A549 (cell line): ENCODE results near the gene IL2RG. TPM values are rescaled to one million over a fixed set of nuclear protein-coding genes. Genes with fewer than 3 reads are reported as not detected.

Experiments used
- ATAC-seq, 2 experiments: fragments of 200-7000 bp in 1 of 2; fragments of >200 bp in 1 of 2; cut with Nextera tagmentation in 1 of 2; cut with Tn5 transposase in 1 of 2; 3 replicates each; pipeline versions ENCODE4 v1.8.0 to v1.9.1; 2018 to 2020; ENCODE audit warnings: mild to moderate bottlenecking in 1 of 2, moderate library complexity in 1 of 2
- CTCF ChIA-PET: fragments of 300-600 bp; sonication (Branson Sonifier 250); formaldehyde crosslinking; extraction: SDS; loops from one replicate; lab custom pipeline; 2021; ENCODE audit warnings: antibody characterized with exemption, inconsistent platforms; lab: Yijun Ruan, JAX
- POLR2A ChIA-PET: fragments of 350-600 bp; formaldehyde crosslinking; extraction: SDS; loops from one replicate; lab custom pipeline; 2021; ENCODE audit warnings: antibody characterized with exemption, inconsistent platforms; lab: Yijun Ruan, JAX
- DNase-seq, 2 experiments: peaks; one replicate each; pipeline versions ENCODE4 v3.0.0 to v3.0.0-alpha.2; 2011 to 2016; ENCODE audit warnings: low read depth in 1 of 2, low spot score in 1 of 2
- FAIRE-seq: peaks from 2 replicates; lab custom pipeline; 2011; peaks lifted over from hg19 to GRCh38; lab: Jason Lieb, UNC
- H3K27ac ChIP-seq, 2 experiments: fragments of >200 bp; sonication (Bioruptor Twin); formaldehyde crosslinking; 3 replicates each; pipeline ENCODE4 v1.5.1; 2016 to 2017
- H3K4me1 ChIP-seq: fragments of >200 bp; sonication (Bioruptor Twin); formaldehyde crosslinking; 3 replicates; pipeline ENCODE4 v1.6.1; 2016
- H3K4me2 ChIP-seq: fragments of >200 bp; sonication (Bioruptor Twin); formaldehyde crosslinking; 3 replicates; pipeline ENCODE4 v1.6.1; 2016
- H3K4me3 ChIP-seq: fragments of >200 bp; sonication (Bioruptor Twin); formaldehyde crosslinking; 3 replicates; pipeline ENCODE4 v1.5.1; 2016
- H3K9me3 ChIP-seq: fragments of >200 bp; sonication (Bioruptor Twin); formaldehyde crosslinking; 3 replicates; pipeline ENCODE4 v1.6.1; 2016
- ATOH8 ChIP-seq: fragments of 250-450 bp; sonication (Bioruptor Pico); IDR thresholded peaks from 2 replicates; pipeline ENCODE4 v1.5.0; 2020; ENCODE audit warnings: low read depth, mild to moderate bottlenecking, moderate library complexity
- BHLHE40 ChIP-seq: IDR thresholded peaks from 2 replicates; pipeline ENCODE4 v1.6.1; 2012; ENCODE audit warnings: low read depth, low read length, inconsistent platforms
- EHF ChIP-seq: fragments of 250-450 bp; sonication (Bioruptor Pico); IDR thresholded peaks from 2 replicates; pipeline ENCODE4 v1.5.0; 2020; ENCODE audit warnings: mild to moderate bottlenecking
- FOSB ChIP-seq: fragments of 250-450 bp; sonication (Bioruptor Pico); IDR thresholded peaks from 2 replicates; pipeline ENCODE4 v1.5.0; 2020; ENCODE audit warnings: mild to moderate bottlenecking, moderate library complexity
- FOSL2 ChIP-seq, 2 experiments: fragments of 450-650 bp in 1 of 2; fragments of >200 bp in 1 of 2; sonication (Bioruptor Twin) in 1 of 2; formaldehyde crosslinking; IDR thresholded peaks; 2 replicates each; pipeline versions ENCODE4 v1.5.0 to v1.6.1; 2016 to 2020; ENCODE audit warnings: mild to moderate bottlenecking in 1 of 2, moderate library complexity in 1 of 2
- HDAC2 ChIP-seq: fragments of 200-600 bp; sonication (generic); IDR thresholded peaks from 2 replicates; pipeline ENCODE4 v1.6.1; 2016
- HOXB5 ChIP-seq: fragments of 250-450 bp; sonication (Bioruptor Pico); IDR thresholded peaks from 2 replicates; pipeline ENCODE4 v1.5.0; 2020; ENCODE audit warnings: mild to moderate bottlenecking, moderate library complexity
- JUN ChIP-seq, 2 experiments: fragments of >200 bp; sonication (Bioruptor Twin); formaldehyde crosslinking; IDR thresholded peaks; 2 replicates in 1 of 2; 3 replicates in 1 of 2; pipeline ENCODE4 v1.6.1; 2016 to 2017
- KDM5A ChIP-seq: fragments of 200-600 bp; sonication (generic); IDR thresholded peaks from 2 replicates; pipeline ENCODE4 v1.6.1; 2016; ENCODE audit warnings: antibody characterized with exemption, mild to moderate bottlenecking
- PHF8 ChIP-seq: fragments of 200-600 bp; sonication (generic); IDR thresholded peaks from 2 replicates; pipeline ENCODE4 v1.6.1; 2016; ENCODE audit warnings: low read depth, mild to moderate bottlenecking, antibody characterized with exemption, moderate library complexity, borderline replicate concordance
- POLR2A ChIP-seq: IDR thresholded peaks from 2 replicates; pipeline ENCODE4 v1.6.1; 2012; ENCODE audit warnings: mild to moderate bottlenecking, low read length
- RAD21 ChIP-seq, 2 experiments: fragments of >200 bp in 1 of 2; sonication (Bioruptor Twin) in 1 of 2; formaldehyde crosslinking in 1 of 2; IDR thresholded peaks in 1 of 2; conservative IDR thresholded peaks in 1 of 2; 2 replicates in 1 of 2; 3 replicates in 1 of 2; pipeline ENCODE4 v1.6.1; 2012 to 2018; ENCODE audit warnings: inconsistent platforms in 1 of 2
- RFX5 ChIP-seq: fragments of 450-650 bp; IDR thresholded peaks from 2 replicates; pipeline ENCODE4 v1.7.1; 2014; ENCODE audit warnings: antibody characterized with exemption, mild to moderate bottlenecking, moderate library complexity
- SMC3 ChIP-seq: fragments of >200 bp; sonication (Bioruptor Twin); formaldehyde crosslinking; IDR thresholded peaks from 3 replicates; pipeline ENCODE4 v1.6.1; 2018; ENCODE audit warnings: inconsistent platforms
- TFCP2L1 ChIP-seq: fragments of 250-450 bp; sonication (Bioruptor Pico); IDR thresholded peaks from 2 replicates; pipeline ENCODE4 v1.5.0; 2021; ENCODE audit warnings: mild to moderate bottlenecking
- ZC3H11A ChIP-seq: fragments of 450-650 bp; IDR thresholded peaks from 2 replicates; pipeline ENCODE4 v1.6.1; 2014; ENCODE audit warnings: antibody characterized with exemption, mild to moderate bottlenecking
- ZFP36 ChIP-seq: fragments of 450-650 bp; IDR thresholded peaks from 2 replicates; pipeline ENCODE4 v1.6.1; 2014; ENCODE audit warnings: borderline replicate concordance; ENCODE audit not compliant: partially characterized antibody
- ZSCAN20 ChIP-seq: fragments of 250-450 bp; sonication (Bioruptor Pico); IDR thresholded peaks from 2 replicates; pipeline ENCODE4 v1.8.0; 2022; ENCODE audit warnings: mild to moderate bottlenecking, moderate library complexity
- WGBS: methylation state at CpG from one replicate; pipeline ENCODE4 v1.1.6; 2017; ENCODE audit errors: missing lambda C conversion rate; 5-methylcytosine and 5-hydroxymethylcytosine counted together
- polyA plus RNA-seq, 4 experiments: library from polyadenylated mRNA; depleted of rRNA in 3 of 4; stranded (reverse); fragments of >200 nt; fragmentation: RNase III in 1 of 4; extraction: RNeasy Plus Mini Kit Qiagen cat#74134 plus additional on column Dnase treatment in 1 of 4; gene quantifications; 2 replicates in 3 of 4; 3 replicates in 1 of 4; pipeline ENCODE4 v1.2.3, GENCODE V29; 2011 to 2017
- TF ChIP-seq, protein P1 (sequence below): fragments of 200-600 bp; sonication (generic); IDR thresholded peaks from 2 replicates; pipeline ENCODE4 v1.6.1; 2016; ENCODE audit warnings: antibody characterized with exemption, mild to moderate bottlenecking, moderate library complexity
- TF ChIP-seq, protein P2 (sequence below): IDR thresholded peaks from 2 replicates; pipeline ENCODE4 v1.6.1; 2012; ENCODE audit warnings: low read depth, borderline replicate concordance
- TF ChIP-seq, protein P3 (sequence below): fragments of >200 bp; sonication (Bioruptor Twin); formaldehyde crosslinking; IDR thresholded peaks from 2 replicates; pipeline ENCODE4 v1.6.1; 2016

The IL2RG gene
- polyA plus RNA-seq, 2 of the 4 experiments (the other 2 are of a cell fraction), result 0.22 to 0.23 TPM

DNA sequence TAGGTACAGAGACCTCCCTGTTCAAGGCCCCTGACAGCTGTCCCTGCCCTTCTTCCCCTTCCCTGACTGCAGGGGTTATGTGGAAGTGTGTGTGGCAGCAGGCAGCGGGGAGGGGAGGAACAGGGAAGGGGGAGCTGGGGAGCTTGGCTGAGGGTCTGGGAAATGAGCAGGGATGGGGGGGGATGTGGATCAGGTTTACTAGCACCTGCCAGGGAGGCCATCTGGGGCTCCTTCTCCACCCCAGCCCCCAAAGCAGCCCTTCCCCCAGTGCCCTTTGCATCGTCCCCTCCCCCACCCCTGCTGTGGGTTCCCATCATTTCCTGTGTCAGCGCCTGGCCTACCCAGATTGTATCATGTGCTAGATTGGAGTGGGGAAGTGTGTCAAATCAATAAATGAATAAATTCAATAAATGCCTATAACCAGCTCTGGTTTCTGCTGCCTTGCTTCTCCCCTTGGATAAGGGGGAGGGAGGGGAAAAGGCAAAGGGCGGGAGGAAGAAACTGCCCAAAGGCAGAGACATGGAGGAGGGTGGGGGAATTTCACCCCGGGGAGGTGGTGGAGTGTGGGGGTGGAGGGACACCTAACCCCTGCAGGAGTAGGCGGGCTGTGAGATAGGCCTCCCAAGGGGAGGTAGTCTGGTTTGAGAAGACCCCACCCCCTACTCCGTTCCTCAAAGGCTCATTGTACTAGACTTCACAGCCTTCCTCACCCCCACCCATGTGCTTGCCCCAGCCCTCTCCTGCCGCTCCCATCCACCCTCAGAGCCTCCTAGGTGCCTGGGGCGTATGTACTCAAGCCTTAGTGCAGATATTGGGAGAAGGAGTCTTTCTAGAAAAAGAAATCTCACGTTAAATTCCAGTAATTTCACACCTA is 8.0 kb downstream of the IL2RG start:
- no peak for ATAC-seq
- no peak overlapping the region for H3K4me2 ChIP-seq
- FAIRE-seq, result no peak
- TF ChIP-seq JUN (IDR thresholded peaks at IDR 0.05) (no peak), ATOH8 (CRISPR knock-in tag) (no peak), RAD21 (conservative IDR thresholded peaks at IDR 0.05 in 1 of 2, IDR thresholded peaks at IDR 0.05 in 1 of 2) (no peak), FOSL2 (IDR thresholded peaks at IDR 0.05) (no peak), FOSL2 (CRISPR knock-in tag; IDR thresholded peaks at IDR 0.05) (no peak), SMC3 (no peak), EHF (CRISPR knock-in tag) (no peak), POLR2A (no peak), BHLHE40 (no peak), PHF8 (no peak), ZFP36 (no peak), HDAC2 (no peak), KDM5A (no peak), TFCP2L1 (CRISPR knock-in tag) (no peak), ZC3H11A (no peak), ZSCAN20 (CRISPR knock-in tag) (no peak)
- TF ChIP-seq, protein P1, sequence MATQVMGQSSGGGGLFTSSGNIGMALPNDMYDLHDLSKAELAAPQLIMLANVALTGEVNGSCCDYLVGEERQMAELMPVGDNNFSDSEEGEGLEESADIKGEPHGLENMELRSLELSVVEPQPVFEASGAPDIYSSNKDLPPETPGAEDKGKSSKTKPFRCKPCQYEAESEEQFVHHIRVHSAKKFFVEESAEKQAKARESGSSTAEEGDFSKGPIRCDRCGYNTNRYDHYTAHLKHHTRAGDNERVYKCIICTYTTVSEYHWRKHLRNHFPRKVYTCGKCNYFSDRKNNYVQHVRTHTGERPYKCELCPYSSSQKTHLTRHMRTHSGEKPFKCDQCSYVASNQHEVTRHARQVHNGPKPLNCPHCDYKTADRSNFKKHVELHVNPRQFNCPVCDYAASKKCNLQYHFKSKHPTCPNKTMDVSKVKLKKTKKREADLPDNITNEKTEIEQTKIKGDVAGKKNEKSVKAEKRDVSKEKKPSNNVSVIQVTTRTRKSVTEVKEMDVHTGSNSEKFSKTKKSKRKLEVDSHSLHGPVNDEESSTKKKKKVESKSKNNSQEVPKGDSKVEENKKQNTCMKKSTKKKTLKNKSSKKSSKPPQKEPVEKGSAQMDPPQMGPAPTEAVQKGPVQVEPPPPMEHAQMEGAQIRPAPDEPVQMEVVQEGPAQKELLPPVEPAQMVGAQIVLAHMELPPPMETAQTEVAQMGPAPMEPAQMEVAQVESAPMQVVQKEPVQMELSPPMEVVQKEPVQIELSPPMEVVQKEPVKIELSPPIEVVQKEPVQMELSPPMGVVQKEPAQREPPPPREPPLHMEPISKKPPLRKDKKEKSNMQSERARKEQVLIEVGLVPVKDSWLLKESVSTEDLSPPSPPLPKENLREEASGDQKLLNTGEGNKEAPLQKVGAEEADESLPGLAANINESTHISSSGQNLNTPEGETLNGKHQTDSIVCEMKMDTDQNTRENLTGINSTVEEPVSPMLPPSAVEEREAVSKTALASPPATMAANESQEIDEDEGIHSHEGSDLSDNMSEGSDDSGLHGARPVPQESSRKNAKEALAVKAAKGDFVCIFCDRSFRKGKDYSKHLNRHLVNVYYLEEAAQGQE, result no peak
- TF ChIP-seq, protein P2, sequence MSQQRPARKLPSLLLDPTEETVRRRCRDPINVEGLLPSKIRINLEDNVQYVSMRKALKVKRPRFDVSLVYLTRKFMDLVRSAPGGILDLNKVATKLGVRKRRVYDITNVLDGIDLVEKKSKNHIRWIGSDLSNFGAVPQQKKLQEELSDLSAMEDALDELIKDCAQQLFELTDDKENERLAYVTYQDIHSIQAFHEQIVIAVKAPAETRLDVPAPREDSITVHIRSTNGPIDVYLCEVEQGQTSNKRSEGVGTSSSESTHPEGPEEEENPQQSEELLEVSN, result no peak
- TF ChIP-seq, protein P3, sequence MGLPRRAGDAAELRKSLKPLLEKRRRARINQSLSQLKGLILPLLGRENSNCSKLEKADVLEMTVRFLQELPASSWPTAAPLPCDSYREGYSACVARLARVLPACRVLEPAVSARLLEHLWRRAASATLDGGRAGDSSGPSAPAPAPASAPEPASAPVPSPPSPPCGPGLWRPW, result no peak
- no peak overlapping the region for H3K27ac ChIP-seq
- ChIA-PET POLR2A (interaction anchor here (0.6 kb wide), 1 partner anchor 32 kb away, joined by 3 read pairs; no protein-coding TSS in a partner anchor), CTCF (interaction anchor here (1.0 kb wide), 2 partner anchors 24 to 26 kb away, joined by 3 to 4 read pairs; no protein-coding TSS in a partner anchor)
- 76% methylated on average over 8 of the region's 10 CpGs for WGBS
- no peaks in the 10 kb centered on the region for H3K4me1 ChIP-seq
- no peak for DNase-seq
- no peaks in the 10 kb centered on the region for H3K9me3 ChIP-seq
- H3K4me3 ChIP-seq, result no peak overlapping the region

DNA sequence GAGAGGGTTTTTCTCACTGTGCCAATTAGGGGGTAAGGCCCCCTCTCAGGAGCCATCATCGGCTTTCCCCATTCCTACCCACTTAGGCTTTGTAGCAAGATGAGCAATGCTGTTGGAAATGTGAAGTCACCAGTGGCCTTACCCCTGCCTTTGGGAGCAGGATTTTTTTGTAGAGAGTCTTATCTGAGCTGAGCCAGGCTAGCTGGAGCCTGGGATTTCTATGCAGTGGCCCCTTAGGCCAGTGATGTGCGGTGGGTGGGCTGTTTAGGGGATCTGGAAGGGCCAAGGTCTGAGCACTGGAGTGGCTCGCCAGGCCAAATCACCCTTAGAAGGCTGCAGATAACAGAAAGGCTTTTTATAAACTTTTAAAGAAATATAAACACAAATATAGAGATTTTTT is 9.1 kb downstream of the IL2RG start:
- FAIRE-seq (no peak), DNase-seq (no peak), ATAC-seq (no peak)
- 41% methylated on average over 3 of the region's 3 CpGs for WGBS
- Histone ChIP-seq H3K9me3 (no peaks in the 10 kb centered on the region), H3K27ac (no peak overlapping the region), H3K4me3 (no peak overlapping the region), H3K4me2 (no peak overlapping the region), H3K4me1 (no peaks in the 10 kb centered on the region)
- TF ChIP-seq RFX5, result no peak
- no peak for TF ChIP-seq HOXB5
- no peak for TF ChIP-seq FOSB (CRISPR knock-in tag)
- POLR2A ChIA-PET, result no interaction called here
- CTCF ChIA-PET, result interaction anchor here (0.8 to 1.0 kb wide), 3 partner anchors 25 to 27 kb away, joined by 3 to 4 read pairs (median 3); no protein-coding TSS in a partner anchor
